ENCODE results near the gene CACNA2D3.
"Not testable (repeated sequence)": the region's sequence is repeated elsewhere in the genome, so short reads cannot be mapped to it uniquely, and the experiment has no call there.

CACNA2D3 gene

GRCh38 chr3:54122324-54123002 lies at the start of gene CACNA2D3:
CACNA2D3 (plus strand) TSS chr3:54122552.
- DNase-seq = no peak

DNA sequence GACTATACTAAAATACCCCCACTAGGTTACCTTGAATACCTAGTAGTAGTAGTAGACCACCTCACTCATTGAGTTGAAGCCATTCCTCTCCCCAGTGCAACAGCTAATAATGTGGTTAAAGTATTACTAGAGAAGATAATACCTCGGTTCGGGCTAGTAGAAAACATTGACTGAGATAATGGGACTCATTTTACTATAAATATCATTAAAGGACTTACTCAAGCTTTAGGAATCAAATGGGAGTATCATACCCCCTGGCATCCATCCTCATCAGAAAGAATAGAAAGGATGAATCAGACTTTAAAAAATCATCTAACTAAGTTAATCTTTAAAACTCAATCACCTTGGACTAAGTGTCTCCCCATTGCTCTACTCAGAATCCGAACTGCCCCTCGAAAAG lies 49.0 kb upstream of the CACNA2D3 start:
- no peak for DNase-seq

DNA sequence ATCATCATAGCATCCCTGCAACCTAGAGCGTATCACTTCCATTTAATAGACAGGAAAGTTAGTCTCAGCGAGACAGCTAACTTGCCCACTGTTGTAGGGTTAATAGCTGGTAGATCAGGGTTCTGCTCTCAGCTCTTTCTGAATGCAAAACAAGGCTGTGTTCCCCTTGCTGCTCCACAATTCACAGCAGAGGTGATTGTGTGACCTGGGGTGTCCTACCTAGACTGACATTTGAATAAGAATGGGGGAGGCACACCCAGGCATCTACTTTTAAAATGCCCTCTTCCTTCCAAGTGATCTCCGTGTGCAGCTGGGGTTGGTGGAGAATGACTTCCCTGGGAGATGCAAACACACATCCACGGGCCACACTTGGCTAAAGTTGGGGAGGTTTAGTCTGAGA lies 43.0 kb upstream of the CACNA2D3 start:
- no peak for DNase-seq

- DNase-seq = no peak
Observed at GRCh38 chr3:54079730-54080325, 42.5 kb upstream of the CACNA2D3 start.

GRCh38 chr3:54083921-54084320 lies 38.4 kb upstream of the CACNA2D3 start:
- no peak for DNase-seq

GRCh38 chr3:54085936-54086335 lies 36.4 kb upstream of the CACNA2D3 start:
- no peak for DNase-seq

DNA sequence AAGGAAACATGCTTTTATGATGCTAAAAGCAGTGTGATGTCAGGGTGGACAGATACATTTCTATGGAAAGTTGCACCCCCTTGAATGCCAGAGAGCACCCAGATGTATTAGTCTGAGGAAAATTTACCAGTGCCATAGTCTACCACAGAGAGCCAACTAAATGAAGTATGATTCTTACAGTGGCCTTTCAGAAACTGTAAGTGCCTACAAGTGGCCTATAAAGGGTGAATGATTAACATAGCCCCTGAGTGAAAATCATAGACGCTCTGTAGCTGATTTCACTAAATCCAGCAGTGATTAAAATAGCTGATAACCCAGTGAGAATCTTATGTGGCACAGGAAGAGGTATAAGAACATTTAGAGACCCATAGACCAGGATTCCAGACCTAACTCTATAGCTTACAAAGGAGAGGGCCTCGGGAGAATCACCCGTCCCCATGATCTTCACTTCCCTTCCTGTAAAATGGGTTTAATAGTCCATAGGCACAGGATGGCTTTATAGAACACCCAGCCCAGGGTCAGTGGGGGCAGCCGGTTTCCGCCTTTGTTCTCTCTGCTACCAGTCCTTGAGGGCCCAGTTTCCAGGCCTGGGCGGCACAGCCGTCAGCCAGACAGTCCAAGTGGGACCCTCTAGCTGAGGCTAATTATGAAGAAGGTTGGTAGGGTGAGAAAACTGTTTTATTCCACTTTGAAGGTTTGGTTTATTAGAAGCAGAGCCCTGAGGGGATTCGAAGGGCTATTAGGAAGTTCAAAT lies 35.5 kb upstream of the CACNA2D3 start:
- DNase-seq = no peak

DNA sequence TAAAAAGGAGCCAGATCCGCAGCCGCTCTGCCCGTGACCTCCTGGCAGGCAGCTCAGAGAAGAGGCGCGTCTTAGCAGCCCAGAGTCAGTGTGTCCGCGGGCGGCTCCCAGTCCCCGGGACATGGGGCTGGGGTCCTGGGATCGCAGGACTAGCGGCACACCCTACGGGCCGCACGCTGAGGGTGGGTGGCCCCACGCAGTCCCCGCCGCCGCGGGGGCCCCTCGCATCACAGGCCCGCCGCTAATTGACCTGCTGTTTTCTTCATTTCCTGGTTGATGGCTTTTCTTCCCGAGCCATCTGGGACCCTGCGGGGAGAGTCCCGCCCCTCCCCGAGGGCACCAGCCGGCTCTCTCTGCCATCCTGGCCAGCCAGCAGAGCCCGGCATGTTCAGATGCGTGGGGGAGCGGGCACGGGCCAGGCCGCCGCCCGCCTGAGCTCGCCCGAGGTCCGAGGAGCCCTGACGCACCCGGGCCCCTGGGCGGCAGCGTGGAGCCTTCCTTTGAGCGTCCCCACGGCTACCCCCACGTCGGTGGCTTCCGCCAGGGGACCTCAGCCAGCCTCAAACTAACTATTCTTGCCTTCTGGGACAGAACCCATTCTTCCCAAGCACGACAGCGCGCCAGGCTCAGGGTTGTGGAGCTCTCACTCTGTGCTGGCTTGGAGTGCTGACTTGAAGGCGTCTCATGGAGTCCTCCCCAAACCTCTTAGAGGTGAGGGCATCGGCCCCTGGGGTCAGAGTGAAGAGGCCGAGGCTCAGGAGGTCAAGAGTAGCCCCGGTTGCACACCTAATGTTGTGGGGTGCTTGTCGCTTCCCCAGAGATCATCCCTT lies 34.6 kb upstream of the CACNA2D3 start:
- no peak for DNase-seq

DNA sequence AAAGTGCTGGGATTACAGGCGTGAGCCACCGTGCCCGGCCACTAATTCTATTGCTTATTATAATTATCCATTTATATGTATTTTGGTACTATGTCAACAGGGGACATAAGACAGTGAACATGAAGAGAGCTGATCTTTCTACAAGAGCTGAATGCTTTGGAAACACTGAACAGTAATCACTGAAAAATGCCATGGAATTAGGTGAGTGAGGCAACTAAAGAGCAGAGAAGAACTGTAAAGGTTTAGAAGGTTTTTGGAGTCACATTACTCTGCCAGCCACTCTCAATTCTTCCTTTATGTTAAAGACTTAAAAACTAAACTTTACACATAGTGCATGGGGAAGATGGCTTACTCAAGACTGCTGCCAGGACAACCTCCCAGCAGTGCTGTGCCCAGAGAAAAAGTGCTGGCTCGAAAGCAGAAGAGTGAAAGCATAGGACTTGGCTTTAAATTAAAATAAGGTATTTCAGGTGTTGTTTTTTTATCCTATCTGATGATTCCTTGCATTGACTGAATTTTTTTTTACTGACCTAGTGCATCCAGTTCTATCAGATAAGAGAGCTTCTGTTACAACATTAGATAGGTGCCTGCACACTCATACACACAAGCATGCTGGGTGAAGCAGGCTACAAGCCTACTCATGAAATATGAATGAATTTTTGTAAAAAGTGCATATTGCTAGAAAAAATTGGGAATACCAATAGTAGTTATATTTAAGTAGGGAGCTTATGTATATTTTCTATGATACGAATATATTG lies 28.7 kb upstream of the CACNA2D3 start:
- no peak for DNase-seq

- DNase-seq = no peak
Observed at GRCh38 chr3:54094926-54095325, 27.4 kb upstream of the CACNA2D3 start.

DNA sequence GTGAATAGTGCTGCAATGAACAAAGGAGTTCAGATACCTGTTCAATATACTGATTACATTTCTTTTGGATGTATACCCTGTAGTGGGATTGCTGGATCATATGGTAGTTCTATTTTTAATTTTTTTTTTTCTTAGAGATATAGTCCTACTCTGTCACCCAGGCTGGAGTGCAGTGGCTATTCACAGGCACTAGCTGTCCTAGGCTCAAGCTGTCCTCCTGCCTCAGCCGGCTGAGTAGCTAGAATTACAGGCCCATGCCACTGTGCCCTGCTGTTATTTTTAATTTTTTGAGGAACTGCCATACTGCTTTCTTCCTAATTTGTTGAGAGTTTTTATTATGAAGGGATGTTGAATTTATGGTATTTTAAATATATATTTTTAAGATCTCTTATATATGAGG lies 23.0 kb upstream of the CACNA2D3 start:
- DNase-seq = no peak

GRCh38 chr3:54104084-54104483 lies 18.3 kb upstream of the CACNA2D3 start:
- DNase-seq = no peak

- not testable (repeated sequence) for DNase-seq
Observed at GRCh38 chr3:54116129-54116528, 6.2 kb upstream of the CACNA2D3 start.

DNA sequence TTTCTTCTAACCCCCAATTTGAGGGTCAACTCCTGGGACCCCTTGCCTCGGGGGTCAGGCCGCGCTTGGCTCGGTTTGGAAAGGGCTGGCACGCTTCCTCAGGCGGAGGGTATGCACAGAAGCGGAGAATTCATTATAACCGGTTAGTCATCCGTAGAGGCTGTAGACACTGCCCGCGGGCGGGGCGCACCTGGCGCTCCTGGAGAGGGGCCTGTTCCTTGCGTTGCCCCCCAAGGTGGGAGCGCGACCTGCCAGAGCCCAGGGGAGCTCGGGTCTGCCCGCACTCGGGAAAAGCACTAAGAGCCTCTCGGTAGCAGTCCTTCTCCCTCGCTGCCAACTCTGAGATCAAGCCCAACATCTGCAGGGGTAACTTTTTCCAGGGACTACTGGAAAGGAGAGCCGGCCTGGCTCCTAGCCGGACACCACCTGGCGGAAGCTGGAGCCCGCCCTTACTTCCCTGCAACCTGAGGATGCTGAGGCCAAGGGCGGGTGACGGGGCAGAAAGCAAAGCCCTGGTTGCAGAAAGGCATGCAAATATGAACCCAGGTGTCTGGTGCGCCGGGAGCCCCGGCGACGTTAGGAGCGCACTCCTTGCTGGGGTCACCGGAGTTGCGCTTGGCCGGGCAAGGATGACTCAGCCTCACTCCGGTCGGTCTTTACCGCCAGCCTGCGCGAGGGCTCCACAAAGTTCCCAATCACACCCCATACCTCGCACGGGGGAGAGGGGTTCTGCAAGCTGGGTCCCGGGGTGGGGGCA lies 1.5 kb upstream of the CACNA2D3 start:
- no peak for DNase-seq

DNA sequence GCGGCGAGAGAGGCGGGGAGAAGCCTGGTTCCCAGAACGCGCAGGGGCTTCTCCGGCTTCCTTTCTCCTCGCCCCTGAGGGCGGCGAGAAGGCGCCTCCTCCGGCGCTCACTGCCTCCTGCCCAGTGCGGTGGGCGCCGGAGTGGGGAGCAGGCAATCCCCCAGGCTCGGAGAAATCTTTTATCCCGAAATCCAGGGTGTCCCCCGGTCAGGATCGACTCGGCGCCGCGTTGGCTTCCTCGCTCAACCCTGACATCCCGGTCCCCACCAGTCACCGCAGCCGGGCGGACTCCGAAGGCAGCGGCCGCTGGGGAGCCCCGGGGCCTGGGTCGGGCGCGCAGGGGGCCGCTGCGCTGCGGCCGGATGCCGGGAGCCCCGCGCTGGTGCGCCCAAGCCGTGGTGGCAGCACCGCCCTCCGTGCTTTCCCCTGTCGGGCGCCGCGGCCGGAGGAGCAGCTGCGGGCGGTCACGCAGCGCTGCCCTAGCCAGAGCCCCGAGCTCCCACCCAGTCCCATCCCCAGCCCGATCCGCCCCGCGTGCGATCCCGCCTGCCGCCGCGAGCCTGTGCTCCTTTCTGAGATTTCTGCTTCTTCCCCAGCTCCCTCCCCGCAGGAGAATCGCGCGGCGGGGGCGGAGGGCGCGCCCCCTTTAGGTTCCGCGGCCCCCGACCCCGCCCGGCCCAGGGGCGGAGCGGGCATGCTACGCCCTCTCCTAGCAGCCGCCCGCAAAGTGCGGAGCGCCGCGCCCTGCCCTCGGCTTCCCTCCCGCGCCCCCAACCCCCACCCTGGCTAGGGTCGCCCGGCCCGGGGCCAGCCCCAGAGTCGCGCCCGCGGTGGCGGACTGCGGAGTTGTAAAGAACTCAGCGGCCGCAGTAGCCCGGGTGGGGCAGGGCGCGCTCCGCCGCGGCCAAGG lies 683 bp upstream of the CACNA2D3 start:
- no peak for DNase-seq

DNA sequence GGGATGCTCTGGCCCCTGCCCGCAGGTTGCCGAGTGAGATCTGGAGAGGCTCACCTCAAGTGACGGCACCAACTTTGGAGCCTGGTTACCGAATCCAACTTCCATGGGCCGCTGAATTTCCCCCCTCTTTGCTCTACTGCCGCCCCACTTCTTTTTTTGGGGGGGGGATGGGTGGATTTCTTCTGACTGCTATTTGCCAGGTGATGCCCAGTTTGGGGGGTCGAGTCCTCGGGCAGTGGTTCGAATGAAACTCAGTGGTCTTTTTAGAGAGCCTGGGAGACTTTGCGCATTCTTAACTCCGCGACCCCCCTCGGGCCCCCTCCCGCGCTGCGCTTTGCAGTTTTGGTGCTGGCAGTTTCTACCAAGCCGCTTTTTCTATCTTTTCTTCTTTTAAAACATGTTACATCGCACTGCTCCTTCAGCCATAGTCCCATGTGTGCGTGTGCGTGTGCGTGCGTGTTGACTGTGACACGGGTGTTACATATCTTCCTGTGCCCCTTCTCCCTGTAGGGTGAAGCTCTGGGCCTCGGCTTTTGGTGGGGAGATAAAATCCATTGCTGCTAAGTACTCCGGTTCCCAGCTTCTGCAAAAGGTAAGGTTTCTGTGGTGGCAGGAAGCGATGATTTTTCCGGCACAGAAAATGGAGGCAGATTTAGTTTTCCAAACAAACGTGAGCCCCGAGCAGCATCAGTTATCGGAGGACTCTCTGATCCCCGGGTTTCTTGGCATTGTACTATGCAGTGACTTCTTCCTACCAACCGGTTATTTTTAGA lies 837 bp downstream of the CACNA2D3 start:
- DNase-seq = no peak

DNA sequence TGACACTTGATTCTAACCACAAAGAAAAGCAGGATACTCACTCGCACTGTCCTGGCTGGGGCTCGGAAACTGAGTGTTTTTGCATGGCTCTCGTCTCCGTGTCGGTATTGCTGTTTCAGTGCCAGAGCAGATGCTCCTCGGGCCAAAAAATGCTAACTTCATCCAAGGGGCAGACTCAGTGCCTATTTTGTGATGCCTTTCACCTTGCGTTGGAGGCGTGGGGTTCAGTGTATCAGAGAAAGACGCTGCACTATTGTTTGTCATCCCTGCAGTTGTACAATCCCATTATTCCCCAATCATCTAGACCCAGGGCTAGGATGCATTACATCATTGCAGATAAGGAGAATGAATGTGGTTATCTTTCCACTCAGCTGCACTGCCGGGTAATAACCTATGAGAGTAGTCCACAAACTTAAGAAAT lies 1.4 kb downstream of the CACNA2D3 start:
- DNase-seq = no peak

- no peak for DNase-seq
Observed at GRCh38 chr3:54125300-54125699, 2.9 kb downstream of the CACNA2D3 start.

DNA sequence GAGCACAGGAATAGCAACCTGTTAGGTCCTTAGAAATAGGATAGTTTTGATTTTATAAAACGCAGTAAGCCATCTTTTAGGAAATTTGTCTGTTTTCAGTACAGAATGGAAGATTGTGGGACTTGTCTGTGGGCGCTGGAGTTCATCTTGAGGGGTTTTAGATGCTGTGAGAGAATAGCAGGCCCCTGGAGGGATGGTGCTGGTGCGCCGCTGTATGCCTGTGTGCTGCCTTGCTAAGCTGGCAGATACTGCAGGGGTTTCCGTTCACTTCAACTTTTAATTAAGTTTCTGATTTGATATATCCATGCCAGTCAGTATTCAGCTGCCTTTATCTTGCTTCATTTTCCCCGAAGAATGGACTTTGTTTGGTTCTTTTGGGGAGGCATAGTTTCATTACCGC lies 4.2 kb downstream of the CACNA2D3 start:
- DNase-seq = no peak

Data from SIG-M5 (cell line).